IPS-18c (cell line): ENCODE results near the gene MMP27.

ENCODE experiments used
- H3K4me3 ChIP-seq: 2 replicates; pipeline ENCODE4 v1.7.0; 2013; ENCODE audit warnings: low read depth, mild to moderate bottlenecking, low read length, moderate library complexity; ENCODE audit not compliant: insufficient read depth
- H3K9me3 ChIP-seq: one replicate; pipeline ENCODE4 v1.6.1; 2013; ENCODE audit warnings: mild to moderate bottlenecking, low read length, moderate library complexity; ENCODE audit not compliant: control insufficient read depth, insufficient read depth

The MMP27 gene

DNA sequence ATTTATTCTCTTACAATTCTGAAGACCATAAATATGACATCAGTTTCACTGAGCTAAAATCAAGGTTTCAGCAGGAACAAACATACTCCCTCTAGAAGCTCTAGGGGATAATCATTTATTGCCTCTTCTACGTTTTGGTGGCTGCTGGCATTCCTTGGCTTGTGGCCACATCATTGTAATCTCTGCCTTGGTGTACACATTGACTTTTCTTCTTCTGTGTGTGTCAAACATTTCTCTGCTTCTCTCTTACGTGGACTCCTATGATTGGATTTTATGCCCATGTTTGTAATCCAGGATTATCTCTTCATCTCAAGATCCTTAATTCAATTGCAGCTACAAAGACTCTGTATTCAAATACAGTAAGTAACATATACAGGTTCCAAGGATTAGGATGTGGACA, 50.0 kb downstream of the MMP27 start:
- no peak overlapping the region for H3K4me3 ChIP-seq
- H3K9me3 ChIP-seq = peaks cover 2% of the 10 kb centered on the region

- H3K4me3 ChIP-seq = no peak overlapping the region
Observed at GRCh38 chr11:102654761-102655160, 50.8 kb downstream of the MMP27 start.

GRCh38 chr11:102653744-102654291, 51.8 kb downstream of the MMP27 start:
- Histone ChIP-seq H3K4me3 (no peak overlapping the region), H3K9me3 (peaks cover 2% of the 10 kb centered on the region)

More at GRCh38 chr11:102654761-102655160, 50.8 kb downstream of the MMP27 start:
- peaks cover 2% of the 10 kb centered on the region for H3K9me3 ChIP-seq

DNA sequence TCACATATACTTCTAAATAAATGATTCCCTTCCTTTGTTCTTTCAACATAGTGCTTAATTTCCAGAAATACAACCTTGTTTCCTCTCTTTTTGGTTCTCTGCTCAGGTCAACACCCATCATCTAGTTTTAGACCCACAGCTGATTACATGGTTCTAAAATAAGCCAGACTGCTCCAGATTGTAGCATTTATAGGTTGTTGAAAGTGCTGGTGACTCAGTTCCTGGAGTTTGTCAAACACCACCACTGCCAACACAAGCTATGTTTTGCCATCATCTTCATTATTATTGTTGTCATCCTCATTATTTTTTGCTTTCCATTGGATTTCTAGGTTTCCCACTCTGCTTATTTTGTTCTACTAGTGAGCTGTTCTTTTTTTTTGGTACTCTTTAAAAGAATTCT, 58.1 kb downstream of the MMP27 start:
- Histone ChIP-seq H3K4me3 (no peak overlapping the region), H3K9me3 (no peaks in the 10 kb centered on the region)

- H3K9me3 ChIP-seq = no peaks in the 10 kb centered on the region
- no peak overlapping the region for H3K4me3 ChIP-seq
Observed at GRCh38 chr11:102643941-102644340, 61.6 kb downstream of the MMP27 start.
